Lung (tissue), 12 donors: Measurements from ENCODE around the gene DNAH1. TPM values are rescaled to one million over a fixed set of nuclear protein-coding genes. Genes with fewer than 3 reads are reported as not detected.

Source experiments
- ATAC-seq: fragments of 200-7000 bp; cut with Tn5 transposase; one replicate; pipeline ENCODE4 v1.9.1; 2020; ENCODE audit warnings: moderate number of reproducible peaks; ENCODE audit not compliant: insufficient read depth, low FRiP score
- DNase-seq, 3 donors: peaks; one replicate each; pipeline ENCODE4 v3.0.0-alpha.2; 2013 to 2017
- H3K27ac ChIP-seq, 2 donors: one replicate each; pipeline ENCODE4 v1.5.1; 2013; ENCODE audit warnings: mild to moderate bottlenecking in 2 of 2, moderate library complexity in 2 of 2, control low read depth in 1 of 2, inconsistent platforms in 1 of 2, low read depth in 1 of 2, low read length in 1 of 2
- H3K27me3 ChIP-seq, 3 donors: one replicate each; pipeline ENCODE4 v1.5.1; 2013; ENCODE audit warnings: low read length in 2 of 3; ENCODE audit not compliant: control insufficient read depth in 3 of 3, insufficient read depth in 3 of 3
- H3K36me3 ChIP-seq, 4 donors: one replicate each; pipeline ENCODE4 v1.5.1; 2013; ENCODE audit warnings: low read length in 4 of 4, mild to moderate bottlenecking in 1 of 4, moderate library complexity in 1 of 4; ENCODE audit not compliant: control insufficient read depth in 4 of 4, insufficient read depth in 4 of 4
- H3K4me1 ChIP-seq, 5 donors: one replicate each; pipeline ENCODE4 v1.5.1; 2013; ENCODE audit warnings: low read length in 5 of 5, mild to moderate bottlenecking in 2 of 5, moderate library complexity in 1 of 5; ENCODE audit not compliant: control insufficient read depth in 5 of 5, insufficient read depth in 5 of 5
- H3K4me3 ChIP-seq: one replicate; pipeline ENCODE4 v1.5.1; 2013; ENCODE audit warnings: mild to moderate bottlenecking, control low read depth, moderate library complexity
- H3K9ac ChIP-seq, 2 donors: one replicate each; pipeline ENCODE4 v1.5.1; 2013; ENCODE audit warnings: low read length in 2 of 2, control low read depth in 1 of 2; ENCODE audit not compliant: insufficient read depth in 1 of 2
- H3K9me3 ChIP-seq, 4 donors: one replicate each; pipeline ENCODE4 v1.5.1; 2013; ENCODE audit warnings: low read length in 3 of 4, mild to moderate bottlenecking in 1 of 4, moderate library complexity in 1 of 4; ENCODE audit not compliant: control insufficient read depth in 4 of 4, insufficient read depth in 3 of 4
- WGBS, 2 donors: extraction: QIAGEN DNeasy Blood & Tissue Kit; methylation state at CpG; one replicate each; pipeline ENCODE4 v1.1.7; 2013; 5-methylcytosine and 5-hydroxymethylcytosine counted together
- polyA plus RNA-seq, 2 donors: library from polyadenylated mRNA; stranded (reverse); fragments of 200-250 nt; gene quantifications; one replicate each; pipeline ENCODE4 v1.2.1, GENCODE V29; 2013
- total RNA-seq, 2 donors: library from RNA; depleted of rRNA in 1 of 2; stranded (reverse); fragments of >200 nt in 1 of 2; gene quantifications; one replicate each; pipeline ENCODE4 v1.2.1, GENCODE V29; 2014 to 2021
- TF ChIP-seq, protein P1 (sequence below): IDR thresholded peaks from 2 replicates; pipeline ENCODE4 v1.5.1; 2012; ENCODE audit warnings: mild to moderate bottlenecking; ENCODE audit errors: control extremely low read depth, extremely low read depth
- donor health status: control.
- donor health status: control.
- donor health status: Bipolar disorder and iron deficiency.
- donor health status: healthy.
- donor health status: DM: yes; HTN: yes; CAD: no.

Gene DNAH1
- total and polyA plus RNA-seq, 4 donors, result 6.1 to 21.5 (median 11.4) TPM

GRCh38 chr3:52431459-52432223 lies 115.5 kb downstream of the DNAH1 start:
- Histone ChIP-seq H3K9ac (no peak overlapping the region), H3K27ac (no peak overlapping the region), H3K27me3 (no peaks in the 10 kb centered on the region), H3K36me3 (peaks cover 0 to 2% (median 0%) of the 10 kb centered on the region in 4 donors), H3K9me3 (no peaks in the 10 kb centered on the region), H3K4me1 (peaks cover 0 to 23% (median 7%) of the 10 kb centered on the region in 5 donors), H3K4me3 (no peak overlapping the region)
- ATAC-seq (no peak), DNase-seq (no peak)
- 76 to 83% methylated on average over 10 of the region's 10 CpGs for WGBS, 2 donors
- TF ChIP-seq, protein P1, sequence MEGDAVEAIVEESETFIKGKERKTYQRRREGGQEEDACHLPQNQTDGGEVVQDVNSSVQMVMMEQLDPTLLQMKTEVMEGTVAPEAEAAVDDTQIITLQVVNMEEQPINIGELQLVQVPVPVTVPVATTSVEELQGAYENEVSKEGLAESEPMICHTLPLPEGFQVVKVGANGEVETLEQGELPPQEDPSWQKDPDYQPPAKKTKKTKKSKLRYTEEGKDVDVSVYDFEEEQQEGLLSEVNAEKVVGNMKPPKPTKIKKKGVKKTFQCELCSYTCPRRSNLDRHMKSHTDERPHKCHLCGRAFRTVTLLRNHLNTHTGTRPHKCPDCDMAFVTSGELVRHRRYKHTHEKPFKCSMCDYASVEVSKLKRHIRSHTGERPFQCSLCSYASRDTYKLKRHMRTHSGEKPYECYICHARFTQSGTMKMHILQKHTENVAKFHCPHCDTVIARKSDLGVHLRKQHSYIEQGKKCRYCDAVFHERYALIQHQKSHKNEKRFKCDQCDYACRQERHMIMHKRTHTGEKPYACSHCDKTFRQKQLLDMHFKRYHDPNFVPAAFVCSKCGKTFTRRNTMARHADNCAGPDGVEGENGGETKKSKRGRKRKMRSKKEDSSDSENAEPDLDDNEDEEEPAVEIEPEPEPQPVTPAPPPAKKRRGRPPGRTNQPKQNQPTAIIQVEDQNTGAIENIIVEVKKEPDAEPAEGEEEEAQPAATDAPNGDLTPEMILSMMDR, result no peak

DNA sequence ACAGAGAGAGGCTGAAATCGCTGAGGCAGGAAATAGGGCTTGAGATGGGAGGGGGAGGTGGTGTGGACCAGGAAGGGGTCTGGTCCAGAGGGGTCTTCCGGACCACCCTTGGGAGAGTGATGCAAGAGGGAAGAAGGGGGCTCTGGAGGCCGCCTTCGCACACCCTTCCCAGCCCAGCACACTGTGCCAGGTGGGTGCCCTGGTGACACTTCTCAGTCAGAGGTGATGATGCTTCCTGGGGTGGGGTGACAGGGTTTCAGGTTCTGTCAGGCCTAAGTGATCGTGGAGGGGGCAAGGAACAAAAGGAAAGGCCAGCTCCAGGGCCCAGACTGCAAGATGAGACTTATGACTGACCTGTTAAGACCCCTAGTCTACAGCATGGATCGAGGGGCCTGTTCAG lies 116.1 kb downstream of the DNAH1 start:
- peak in 1 of 3 donors; percentile 7 for DNase-seq
- H3K9ac ChIP-seq, result no peak overlapping the region
- no peaks in the 10 kb centered on the region for H3K27me3 ChIP-seq
- TF ChIP-seq, protein P1, result no peak
- 72 to 82% methylated on average over 5 to 6 of the region's 6 CpGs for WGBS, 2 donors
- ATAC-seq, result no peak
- H3K9me3 ChIP-seq, result no peaks in the 10 kb centered on the region
- H3K4me3 ChIP-seq, result no peak overlapping the region
- H3K36me3 ChIP-seq, result peaks cover 0 to 2% (median 0%) of the 10 kb centered on the region in 4 donors
- peak overlapping the region in 1 of 2 donors; percentile 49 for H3K27ac ChIP-seq
- H3K4me1 ChIP-seq, result peaks cover 0 to 28% (median 12%) of the 10 kb centered on the region in 5 donors

DNA sequence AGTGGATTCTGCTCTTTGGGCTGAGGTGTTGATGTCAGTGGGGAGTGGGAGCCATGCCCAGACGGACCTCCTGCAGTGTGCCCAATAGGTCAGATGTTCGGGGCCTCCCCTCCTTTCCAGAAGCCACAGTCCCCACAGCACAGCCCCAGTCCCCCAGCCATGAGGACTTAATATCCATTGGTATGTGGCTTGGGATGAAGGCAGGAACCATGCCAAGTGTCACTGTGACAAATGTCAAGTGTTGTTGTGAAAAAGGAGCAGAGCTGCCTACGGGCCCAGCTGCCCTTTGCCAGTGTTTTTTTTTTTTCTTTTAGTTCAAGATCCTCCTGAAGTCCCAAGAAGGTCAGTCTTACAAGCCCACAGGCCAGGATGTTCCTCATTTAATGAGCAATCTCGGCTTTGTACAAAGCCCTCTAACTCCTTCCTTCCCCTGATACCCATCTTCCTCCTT lies 116.6 kb downstream of the DNAH1 start:
- no peaks in the 10 kb centered on the region for H3K27me3 ChIP-seq
- peaks cover 0 to 32% (median 13%) of the 10 kb centered on the region in 5 donors for H3K4me1 ChIP-seq
- no peak overlapping the region for H3K4me3 ChIP-seq
- H3K9me3 ChIP-seq, result no peaks in the 10 kb centered on the region
- 47 to 58% methylated on average over 4 of the region's 4 CpGs for WGBS, 2 donors
- DNase-seq (peak; percentile 33 to 52 (median 35)), ATAC-seq (no peak)
- no peak overlapping the region for H3K9ac ChIP-seq
- H3K36me3 ChIP-seq, result peaks cover 0 to 2% (median 0%) of the 10 kb centered on the region in 4 donors
- TF ChIP-seq, protein P1, result no peak
- H3K27ac ChIP-seq, result peak overlapping the region in 1 of 2 donors; percentile 49
